IPS DF 6.9 (cell line): ENCODE data around the gene MRPS18A.

ENCODE experiments used
- DNase-seq: peaks from one replicate; pipeline ENCODE4 v3.0.0-alpha.2; 2013; ENCODE audit warnings: low read depth, low spot score
- H3K27ac ChIP-seq: one replicate; pipeline ENCODE4 v1.5.1; 2013; ENCODE audit warnings: low read length, control low read depth
- H3K27me3 ChIP-seq: 2 replicates; pipeline ENCODE4 v1.6.1; 2013; ENCODE audit warnings: mild to moderate bottlenecking, low read length; ENCODE audit not compliant: control insufficient read depth, insufficient read depth
- H3K36me3 ChIP-seq: 2 replicates; pipeline ENCODE4 v1.6.1; 2013; ENCODE audit warnings: low read length; ENCODE audit not compliant: control insufficient read depth, insufficient read depth
- H3K4me1 ChIP-seq: 2 replicates; pipeline ENCODE4 v1.6.1; 2013; ENCODE audit warnings: low read length; ENCODE audit not compliant: control insufficient read depth, insufficient read depth
- H3K4me3 ChIP-seq: 2 replicates; pipeline ENCODE4 v1.5.1; 2013; ENCODE audit warnings: mild to moderate bottlenecking, low read length
- H3K9me3 ChIP-seq: 2 replicates; pipeline ENCODE4 v1.6.1; 2013; ENCODE audit warnings: low read length, inconsistent platforms; ENCODE audit not compliant: control insufficient read depth, insufficient read depth
- WGBS: extraction: QIAGEN DNeasy Blood & Tissue Kit; methylation state at CpG from one replicate; pipeline ENCODE4 v1.1.7; 2013; ENCODE audit warnings: mixed read lengths, missing lambda C conversion rate; ENCODE audit not compliant: insufficient read length, insufficient coverage; 5-methylcytosine and 5-hydroxymethylcytosine counted together

The MRPS18A gene

DNA sequence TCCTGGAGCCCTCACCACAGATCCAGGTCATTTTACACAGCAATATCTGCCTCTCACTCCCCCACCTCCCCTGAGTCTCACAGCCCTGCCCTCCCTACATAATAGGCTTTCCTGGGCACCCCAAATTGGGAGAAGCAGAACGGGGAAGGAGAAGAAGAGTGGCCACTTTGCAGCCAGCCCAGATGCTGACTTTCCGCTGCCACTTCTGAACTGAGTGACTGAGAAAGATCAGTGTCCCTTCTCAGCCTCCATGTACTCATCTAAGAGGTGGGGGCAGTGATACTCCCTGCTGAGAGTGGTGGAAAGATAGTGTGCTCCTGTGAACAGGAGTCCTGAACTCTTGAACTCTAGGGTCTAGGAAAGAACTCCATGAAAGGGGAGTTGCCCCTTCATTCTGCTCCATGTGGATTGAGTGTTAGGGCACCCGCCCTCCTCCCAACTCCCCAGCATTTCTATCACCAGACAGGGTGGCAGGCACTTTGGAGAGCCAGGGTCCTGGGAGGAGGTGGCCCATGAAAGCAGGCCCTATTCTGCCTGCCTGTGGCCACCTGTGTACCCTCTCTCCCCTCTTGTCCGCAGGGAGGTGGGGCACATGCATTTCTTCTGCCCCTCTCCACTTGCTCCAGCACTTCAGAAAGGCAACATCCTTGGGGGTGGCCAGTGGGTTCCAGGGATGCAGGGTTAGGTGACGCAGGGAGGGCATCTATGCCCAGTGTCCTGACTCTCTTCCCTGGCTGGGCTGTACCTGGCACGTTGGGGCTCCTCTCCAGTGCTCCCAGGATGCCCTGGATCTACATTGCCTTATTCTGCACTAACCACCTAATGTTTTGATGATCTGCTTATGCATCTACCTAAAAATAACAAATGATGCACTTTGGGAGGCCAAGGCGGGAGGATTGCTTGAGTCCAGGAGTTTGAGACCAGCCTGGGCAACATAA is 38.3 kb upstream of the MRPS18A start:
- DNase-seq: no peak

DNA sequence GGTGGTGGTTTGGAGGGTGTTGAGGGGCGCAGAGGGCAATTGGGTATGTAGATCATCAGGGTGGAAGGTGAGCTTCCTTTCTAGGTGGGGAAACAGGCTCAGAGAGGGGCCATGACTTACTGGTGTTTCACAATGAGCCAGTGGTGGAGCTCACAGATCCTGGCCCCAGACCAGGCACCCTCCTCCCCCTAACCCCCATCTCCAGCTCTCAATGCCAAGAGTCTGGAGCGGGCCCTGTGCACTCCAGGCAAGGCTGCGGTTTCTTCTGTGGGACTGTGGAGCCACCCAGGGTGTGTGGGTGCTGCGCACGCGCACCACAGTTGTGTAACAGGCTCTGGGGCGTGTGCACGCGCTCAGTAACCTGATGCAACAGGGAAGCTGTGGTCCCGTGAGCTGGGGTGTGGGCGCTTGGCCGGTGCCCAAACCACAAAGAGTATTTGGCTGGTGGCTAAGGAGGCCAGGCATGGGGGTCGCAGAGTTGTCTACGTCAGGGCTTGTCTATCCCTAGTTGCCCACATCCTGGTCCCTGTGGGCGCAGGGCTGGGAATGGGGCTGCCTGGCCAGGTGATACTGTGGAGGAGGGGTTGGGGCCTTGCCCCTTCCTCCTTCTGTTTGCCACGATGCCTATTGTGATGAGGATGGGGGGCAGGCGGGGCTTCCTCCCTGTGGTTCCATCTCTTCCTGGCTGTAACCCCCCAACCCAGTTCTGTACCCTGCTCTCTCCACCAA is 37.5 kb upstream of the MRPS18A start:
- no peak for DNase-seq
- Histone ChIP-seq H3K9me3 (no peaks in the 10 kb centered on the region), H3K4me3 (no peak overlapping the region), H3K4me1 (peaks cover 1% of the 10 kb centered on the region; the same call in 1 of the 2 replicates), H3K27ac (no peak overlapping the region), H3K36me3 (no peaks in the 10 kb centered on the region), H3K27me3 (no peaks in the 10 kb centered on the region)
- WGBS: no CpG with 5 or more reads among the region's 17 CpGs

More for the DNA sequence above, 38.3 kb upstream of the MRPS18A start:
- Histone ChIP-seq H3K27me3 (no peaks in the 10 kb centered on the region), H3K36me3 (no peaks in the 10 kb centered on the region), H3K9me3 (no peaks in the 10 kb centered on the region), H3K4me3 (no peak overlapping the region), H3K27ac (no peak overlapping the region), H3K4me1 (peaks cover 1% of the 10 kb centered on the region; the same call in 1 of the 2 replicates)
- WGBS: no CpG with 5 or more reads among the region's 7 CpGs

DNA sequence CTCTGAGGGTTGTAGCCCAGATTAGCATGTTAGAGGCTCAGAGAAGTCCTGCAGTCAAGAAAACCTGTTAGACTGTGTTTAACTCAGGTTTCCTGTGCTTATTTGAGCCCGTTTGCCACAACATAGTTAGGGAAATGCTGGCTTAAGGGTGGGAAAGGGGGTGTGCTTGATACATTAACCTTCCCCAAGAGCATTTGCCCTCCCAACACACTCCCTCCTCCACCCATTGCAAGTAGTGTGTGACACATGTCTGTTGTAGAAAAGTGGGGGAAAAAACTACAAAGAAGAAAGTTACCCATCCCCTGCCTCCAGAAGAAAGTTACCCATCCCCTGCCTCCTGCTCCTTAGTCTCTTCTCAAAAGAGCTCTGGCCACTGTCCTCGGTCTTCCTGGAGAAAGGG is 36.8 kb upstream of the MRPS18A start:
- no peak overlapping the region for H3K27ac ChIP-seq
- no peaks in the 10 kb centered on the region for H3K36me3 ChIP-seq
- no peak for DNase-seq
- no peaks in the 10 kb centered on the region for H3K27me3 ChIP-seq
- H3K9me3 ChIP-seq: no peaks in the 10 kb centered on the region
- WGBS: no CpG with 5 or more reads among the region's 2 CpGs
- H3K4me1 ChIP-seq: peaks cover 1% of the 10 kb centered on the region; the same call in 1 of the 2 replicates
- no peak overlapping the region for H3K4me3 ChIP-seq

DNA sequence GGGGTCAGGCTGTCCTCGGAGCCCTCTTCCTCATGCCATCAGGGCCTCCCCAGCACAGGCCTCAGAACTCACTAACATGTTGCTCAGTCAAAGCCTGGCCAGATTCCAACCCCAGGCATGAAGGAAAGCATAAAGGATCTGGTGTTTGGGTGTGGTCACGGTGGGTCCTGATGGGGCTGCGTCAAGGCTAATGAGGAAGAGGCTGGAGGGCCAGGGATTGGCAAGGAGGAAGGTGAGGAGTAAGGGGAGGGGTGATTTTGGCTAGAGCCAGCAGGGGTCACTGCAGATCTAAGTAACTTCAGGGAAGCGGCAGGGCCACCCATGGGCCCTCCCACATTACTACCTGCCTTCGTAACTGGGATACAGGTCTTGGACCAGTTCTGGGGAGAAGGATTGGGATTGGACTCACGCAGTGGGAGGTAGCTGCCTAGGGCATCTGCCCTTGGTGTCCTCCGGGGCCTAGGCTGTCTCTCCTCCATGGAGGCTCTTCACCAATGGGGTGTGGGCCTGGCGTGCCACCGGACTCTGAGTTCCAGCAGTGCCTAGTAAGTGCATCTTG is 36.2 kb upstream of the MRPS18A start:
- WGBS: no CpG with 5 or more reads among the region's 9 CpGs
- Histone ChIP-seq H3K27ac (no peak overlapping the region), H3K36me3 (no peaks in the 10 kb centered on the region), H3K9me3 (no peaks in the 10 kb centered on the region), H3K4me1 (peaks cover 1% of the 10 kb centered on the region; the same call in 1 of the 2 replicates), H3K27me3 (no peaks in the 10 kb centered on the region), H3K4me3 (no peak overlapping the region)
- DNase-seq: peak; percentile 74

DNA sequence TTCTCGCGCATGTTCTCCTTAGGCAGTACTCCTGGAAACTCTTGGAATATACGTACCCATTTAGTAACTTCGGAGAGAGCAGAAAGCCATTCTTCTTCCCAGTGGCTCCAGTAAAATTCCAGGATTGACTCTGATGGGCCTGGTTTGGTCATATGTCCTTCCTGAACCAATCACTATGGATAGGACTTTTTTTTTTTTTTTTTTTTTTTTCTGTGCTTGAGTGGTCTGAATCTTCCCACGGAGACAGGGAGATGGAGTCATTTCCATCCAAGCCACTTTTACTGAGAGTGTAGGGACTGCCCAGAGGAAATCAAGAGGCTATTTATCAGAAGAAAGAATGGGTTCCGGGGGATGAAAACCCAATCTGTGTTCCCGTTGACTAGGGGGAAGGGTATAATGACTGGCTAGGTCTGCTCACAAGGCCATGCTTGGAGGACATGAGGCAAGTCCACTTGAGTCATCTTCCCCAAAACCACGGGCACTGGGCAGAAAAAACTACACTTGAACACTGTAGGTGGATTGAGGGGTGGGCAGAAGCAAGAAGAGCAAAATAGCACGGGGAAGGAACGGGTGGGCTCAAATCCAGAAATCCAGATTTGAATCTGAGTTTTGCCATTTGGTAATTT is 35.4 kb upstream of the MRPS18A start:
- peaks cover 1% of the 10 kb centered on the region; the same call in 1 of the 2 replicates for H3K4me1 ChIP-seq
- DNase-seq: no peak
- no peak overlapping the region for H3K4me3 ChIP-seq
- H3K9me3 ChIP-seq: no peaks in the 10 kb centered on the region
- no peaks in the 10 kb centered on the region for H3K36me3 ChIP-seq
- H3K27ac ChIP-seq: no peak overlapping the region
- no CpG with 5 or more reads among the region's 10 CpGs for WGBS
- H3K27me3 ChIP-seq: no peaks in the 10 kb centered on the region

DNA sequence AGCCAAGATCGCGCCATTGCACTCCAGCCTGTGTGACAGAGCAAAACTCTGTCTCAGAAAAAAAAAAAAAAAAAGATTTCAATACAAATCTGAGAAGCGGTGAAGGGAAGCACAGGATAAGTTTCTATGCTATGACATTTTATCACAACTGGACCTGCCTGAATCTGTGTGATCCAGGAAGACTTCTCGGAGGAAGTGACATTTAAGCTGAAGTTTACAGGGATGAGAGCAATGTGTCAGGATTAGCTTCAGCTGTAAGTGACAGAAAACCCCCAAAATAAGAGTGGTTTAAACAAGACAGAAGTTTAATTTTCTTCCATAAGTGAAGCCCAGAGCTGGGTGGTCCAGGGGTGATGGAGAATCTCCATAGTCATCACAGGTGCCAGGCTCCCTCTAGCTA is 33.4 kb upstream of the MRPS18A start:
- no peak overlapping the region for H3K4me3 ChIP-seq
- H3K27ac ChIP-seq: no peak overlapping the region
- H3K4me1 ChIP-seq: peaks cover 1% of the 10 kb centered on the region; the same call in 1 of the 2 replicates
- no peak for DNase-seq
- H3K27me3 ChIP-seq: no peaks in the 10 kb centered on the region
- no peaks in the 10 kb centered on the region for H3K9me3 ChIP-seq
- no peaks in the 10 kb centered on the region for H3K36me3 ChIP-seq
- WGBS: no CpG with 5 or more reads among the region's 4 CpGs

DNA sequence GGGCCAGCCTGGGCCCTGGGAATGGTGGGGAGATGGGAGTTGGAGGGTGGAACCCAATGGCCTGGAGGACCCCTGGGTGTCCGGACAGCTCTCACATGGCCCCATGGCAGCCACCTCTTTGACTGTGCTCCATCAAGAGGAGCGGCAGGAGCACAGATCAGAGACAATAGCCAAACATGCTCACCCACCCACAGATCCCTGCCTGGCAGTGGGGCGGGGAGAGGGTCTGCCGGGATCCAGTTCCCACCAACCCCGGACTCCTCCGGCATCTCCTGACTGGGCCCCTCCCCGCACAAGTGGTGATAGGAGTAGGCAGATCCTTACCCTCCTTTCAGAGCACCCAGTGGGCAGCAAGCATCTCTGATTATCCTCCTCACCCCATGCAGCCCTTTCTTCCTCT is 31.9 kb upstream of the MRPS18A start:
- no CpG with 5 or more reads among the region's 7 CpGs for WGBS
- Histone ChIP-seq H3K4me1 (0 out of 2 replicates have a peak, but pooled peaks cover 2% of the 10 kb centered on the region), H3K4me3 (no peak overlapping the region), H3K36me3 (no peaks in the 10 kb centered on the region), H3K9me3 (no peaks in the 10 kb centered on the region), H3K27ac (no peak overlapping the region), H3K27me3 (no peaks in the 10 kb centered on the region)
- no peak for DNase-seq

DNA sequence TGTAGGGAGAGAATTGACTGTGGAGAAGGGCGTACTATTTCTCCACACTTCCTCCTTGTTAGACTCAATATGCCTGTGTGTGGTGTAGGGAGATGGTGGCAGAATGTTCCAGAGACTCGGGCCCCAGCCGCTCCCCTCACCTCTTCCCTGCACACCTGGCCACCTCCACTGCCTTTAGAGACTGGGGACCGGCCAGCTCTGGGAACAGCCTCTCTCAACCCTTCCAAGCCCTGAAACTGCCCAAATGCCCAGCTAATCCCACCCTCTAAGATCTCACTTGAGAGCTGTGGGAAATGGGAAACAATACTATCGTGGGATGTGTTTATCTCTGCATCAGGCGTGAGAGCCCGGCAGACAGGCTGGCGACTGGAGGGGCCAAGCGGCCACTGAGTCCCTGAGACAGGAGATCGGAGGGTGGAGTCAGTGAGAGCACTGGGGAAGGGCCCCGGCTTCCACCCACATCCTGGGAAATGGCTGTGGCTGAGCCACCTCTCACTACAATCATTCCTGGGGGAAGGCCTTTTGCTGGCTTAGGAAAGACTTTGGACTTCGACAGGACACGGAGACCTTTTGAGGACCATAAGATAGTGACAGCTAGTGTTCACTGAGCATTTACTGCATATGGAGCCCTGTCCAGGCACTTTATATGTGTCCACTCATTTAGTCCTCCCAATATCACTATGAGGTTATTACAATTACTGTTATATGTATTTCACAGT is 31.0 kb upstream of the MRPS18A start:
- no peak overlapping the region for H3K4me3 ChIP-seq
- H3K4me1 ChIP-seq: 0 out of 2 replicates have a peak, but pooled peaks cover 2% of the 10 kb centered on the region
- no peak for DNase-seq
- no peak overlapping the region for H3K27ac ChIP-seq
- no peaks in the 10 kb centered on the region for H3K36me3 ChIP-seq
- H3K27me3 ChIP-seq: no peaks in the 10 kb centered on the region
- no peaks in the 10 kb centered on the region for H3K9me3 ChIP-seq
- WGBS: no CpG with 5 or more reads among the region's 13 CpGs

DNA sequence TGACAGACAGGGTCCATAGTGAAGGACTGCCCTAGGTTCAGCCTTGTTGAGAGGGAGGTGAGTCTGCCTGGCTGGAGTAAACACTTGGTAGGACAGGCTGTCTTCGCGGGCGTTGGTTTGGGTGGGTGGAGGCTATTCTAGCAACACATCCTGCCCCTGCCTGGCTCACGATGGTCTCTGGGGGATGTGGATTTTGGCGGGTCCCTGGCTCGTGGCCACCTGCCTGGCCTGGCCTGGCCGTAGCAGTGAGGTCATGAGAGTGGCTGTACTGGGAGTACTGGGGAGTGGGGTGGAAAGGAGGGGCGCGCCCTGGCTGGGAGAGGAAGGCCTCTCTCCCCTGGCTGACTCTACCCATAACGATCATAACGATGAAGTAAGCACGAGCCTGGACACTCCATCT is 30.2 kb upstream of the MRPS18A start:
- no CpG with 5 or more reads among the region's 12 CpGs for WGBS
- no peaks in the 10 kb centered on the region for H3K27me3 ChIP-seq

More for the DNA sequence above, 30.2 kb upstream of the MRPS18A start:
- H3K4me1 ChIP-seq: 0 out of 2 replicates have a peak, but pooled peaks cover 2% of the 10 kb centered on the region
- no peak for DNase-seq
- H3K27ac ChIP-seq: no peak overlapping the region
- H3K36me3 ChIP-seq: no peaks in the 10 kb centered on the region
- no peaks in the 10 kb centered on the region for H3K9me3 ChIP-seq
- H3K4me3 ChIP-seq: no peak overlapping the region
